HG02884 (cell line): ENCODE results near the gene CORO1C.
"Not testable (repeated sequence)": the region's sequence is repeated elsewhere in the genome, so short reads cannot be mapped to it uniquely, and the experiment has no call there.

ENCODE experiments used
- ATAC-seq: cut with Tn5 transposase; IDR thresholded peaks from one replicate; pipeline ENCODE4 v1.9.1; 2021; ENCODE audit warnings: mild to moderate bottlenecking, moderate library complexity; ENCODE audit not compliant: unreplicated experiment

Gene CORO1C

GRCh38 chr12:108620236-108620879 lies 111.0 kb downstream of the CORO1C start:
- no peak for ATAC-seq

GRCh38 chr12:108619369-108620160 lies 111.8 kb downstream of the CORO1C start:
- ATAC-seq: no peak

GRCh38 chr12:108618953-108619274 lies 112.4 kb downstream of the CORO1C start:
- not testable (repeated sequence) for ATAC-seq

GRCh38 chr12:108618079-108618952 lies 113.0 kb downstream of the CORO1C start:
- ATAC-seq: no peak

GRCh38 chr12:108616941-108617858 lies 114.1 kb downstream of the CORO1C start:
- ATAC-seq: peak; percentile 76

GRCh38 chr12:108616359-108616758 lies 115.0 kb downstream of the CORO1C start:
- no peak for ATAC-seq

GRCh38 chr12:108615918-108616317 lies 115.4 kb downstream of the CORO1C start:
- no peak for ATAC-seq

- no peak for ATAC-seq
These were observed 116.7 kb downstream of the CORO1C start for GRCh38 chr12:108614639-108615038.

- ATAC-seq: no peak
These were observed 117.3 kb downstream of the CORO1C start for GRCh38 chr12:108614041-108614440.

- ATAC-seq: no peak
These were observed 117.8 kb downstream of the CORO1C start for GRCh38 chr12:108613548-108613947.

GRCh38 chr12:108612788-108613282 lies 118.5 kb downstream of the CORO1C start:
- ATAC-seq: no peak

- ATAC-seq: no peak
These were observed 119.4 kb downstream of the CORO1C start for GRCh38 chr12:108611884-108612415.

GRCh38 chr12:108610856-108611605 lies 120.3 kb downstream of the CORO1C start:
- ATAC-seq: no peak

- no peak for ATAC-seq
These were observed 120.9 kb downstream of the CORO1C start for GRCh38 chr12:108610336-108610815.

GRCh38 chr12:108609537-108610335 lies 121.6 kb downstream of the CORO1C start:
- ATAC-seq: no peak

GRCh38 chr12:108608616-108609015 lies 122.7 kb downstream of the CORO1C start:
- ATAC-seq: no peak

GRCh38 chr12:108607981-108608600 lies 123.2 kb downstream of the CORO1C start:
- ATAC-seq: no peak

- ATAC-seq: no peak
These were observed 124.8 kb downstream of the CORO1C start for GRCh38 chr12:108606492-108606891.
